Activated naive CD8-positive, alpha-beta T cell (primary cell): ENCODE measurements around the gene SLC17A5.

Experiments used
- H3K27ac Mint-ChIP-seq: one replicate; pipeline ENCODE4 v1.8.0; 2021; ENCODE audit warnings: mixed read lengths
- H3K27me3 Mint-ChIP-seq: one replicate; pipeline ENCODE4 v1.8.0; 2021; ENCODE audit warnings: mixed read lengths
- H3K36me3 Mint-ChIP-seq: one replicate; pipeline ENCODE4 v1.8.0; 2021; ENCODE audit warnings: mixed read lengths
- H3K4me1 Mint-ChIP-seq: one replicate; pipeline ENCODE4 v1.8.0; 2021; ENCODE audit warnings: low read depth, mixed read lengths
- H3K4me3 Mint-ChIP-seq: one replicate; pipeline ENCODE4 v1.8.0; 2021; ENCODE audit warnings: mild to moderate bottlenecking, mixed read lengths
- H3K9me3 Mint-ChIP-seq: one replicate; pipeline ENCODE4 v1.8.0; 2021; ENCODE audit warnings: low read depth, mixed read lengths

The SLC17A5 gene

GRCh38 chr6:73679009-73679408 is 25.2 kb upstream of the SLC17A5 start:
- Mint-ChIP-seq H3K9me3 (no peaks in the 10 kb centered on the region), H3K4me3 (no peak overlapping the region)

GRCh38 chr6:73675466-73676098 is 21.8 kb upstream of the SLC17A5 start:
- Mint-ChIP-seq H3K27ac (no peak overlapping the region), H3K36me3 (no peaks in the 10 kb centered on the region), H3K4me1 (no peaks in the 10 kb centered on the region), H3K27me3 (peaks cover 8% of the 10 kb centered on the region), H3K9me3 (no peaks in the 10 kb centered on the region), H3K4me3 (no peak overlapping the region)

More at GRCh38 chr6:73679009-73679408, 25.2 kb upstream of the SLC17A5 start:
- H3K27me3 Mint-ChIP-seq = peaks cover 3% of the 10 kb centered on the region
- H3K36me3 Mint-ChIP-seq = no peaks in the 10 kb centered on the region
- H3K4me1 Mint-ChIP-seq = no peaks in the 10 kb centered on the region
- no peak overlapping the region for H3K27ac Mint-ChIP-seq

- Mint-ChIP-seq H3K27ac (no peak overlapping the region), H3K36me3 (no peaks in the 10 kb centered on the region), H3K27me3 (peaks cover 13% of the 10 kb centered on the region), H3K4me1 (no peaks in the 10 kb centered on the region), H3K4me3 (no peak overlapping the region), H3K9me3 (no peaks in the 10 kb centered on the region)
These were observed 18.3 kb upstream of the SLC17A5 start for GRCh38 chr6:73671911-73672685.

- no peaks in the 10 kb centered on the region for H3K4me1 Mint-ChIP-seq
- H3K27me3 Mint-ChIP-seq = peaks cover 13% of the 10 kb centered on the region
- no peaks in the 10 kb centered on the region for H3K9me3 Mint-ChIP-seq
- no peak overlapping the region for H3K27ac Mint-ChIP-seq
- no peaks in the 10 kb centered on the region for H3K36me3 Mint-ChIP-seq
- H3K4me3 Mint-ChIP-seq = no peak overlapping the region
These were observed 15.2 kb upstream of the SLC17A5 start for GRCh38 chr6:73669005-73669404.

- no peaks in the 10 kb centered on the region for H3K4me1 Mint-ChIP-seq
- H3K4me3 Mint-ChIP-seq = no peak overlapping the region
- H3K9me3 Mint-ChIP-seq = no peaks in the 10 kb centered on the region
- peaks cover 13% of the 10 kb centered on the region for H3K27me3 Mint-ChIP-seq
- H3K27ac Mint-ChIP-seq = no peak overlapping the region
- no peaks in the 10 kb centered on the region for H3K36me3 Mint-ChIP-seq
These were observed 14.0 kb upstream of the SLC17A5 start for GRCh38 chr6:73667798-73668197.

DNA sequence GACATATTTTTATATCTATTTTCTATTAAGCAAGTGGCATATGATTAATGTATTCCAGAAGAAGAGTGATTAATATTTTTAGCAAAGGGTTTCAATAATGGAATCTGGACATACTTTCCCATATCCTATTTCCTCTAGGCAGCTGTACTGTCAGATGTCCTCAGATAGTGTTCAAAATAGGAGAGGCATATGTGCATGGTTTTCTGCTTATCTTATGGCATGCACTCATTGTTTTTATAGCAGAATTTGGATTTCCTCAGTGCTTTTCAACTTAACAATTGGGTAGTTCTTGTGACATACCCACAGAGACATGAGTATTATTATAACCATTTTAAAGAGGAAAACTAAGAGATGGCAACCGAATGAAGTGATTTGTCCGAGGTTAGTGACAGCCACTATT is 12.6 kb upstream of the SLC17A5 start:
- H3K27ac Mint-ChIP-seq = no peak overlapping the region
- H3K27me3 Mint-ChIP-seq = peaks cover 8% of the 10 kb centered on the region

GRCh38 chr6:73665686-73666319 is 12.0 kb upstream of the SLC17A5 start:
- Mint-ChIP-seq H3K9me3 (no peaks in the 10 kb centered on the region), H3K4me3 (no peak overlapping the region), H3K4me1 (no peaks in the 10 kb centered on the region), H3K36me3 (no peaks in the 10 kb centered on the region), H3K27ac (no peak overlapping the region), H3K27me3 (peaks cover 7% of the 10 kb centered on the region)

More for the DNA sequence above, 12.6 kb upstream of the SLC17A5 start:
- Mint-ChIP-seq H3K36me3 (no peaks in the 10 kb centered on the region), H3K4me1 (no peaks in the 10 kb centered on the region), H3K4me3 (no peak overlapping the region), H3K9me3 (no peaks in the 10 kb centered on the region)

DNA sequence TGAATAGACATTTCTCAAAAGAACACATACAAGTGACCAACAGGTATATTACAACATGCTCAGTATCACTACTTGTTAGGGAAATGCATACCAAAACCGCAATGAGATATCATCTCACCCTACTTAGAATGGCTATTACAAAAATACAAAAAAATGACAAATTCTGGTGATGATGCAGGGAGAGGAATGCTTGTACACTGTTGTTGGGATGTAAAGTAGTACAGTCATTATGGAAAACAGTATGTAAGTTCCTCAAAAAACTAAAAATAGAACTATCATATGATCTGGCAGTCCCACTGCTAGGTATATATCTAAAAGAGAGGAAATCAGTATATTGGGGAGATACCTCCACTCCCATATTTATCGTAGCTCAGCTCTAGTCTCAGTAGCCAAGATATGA is 10.9 kb upstream of the SLC17A5 start:
- H3K4me1 Mint-ChIP-seq = no peaks in the 10 kb centered on the region
- no peaks in the 10 kb centered on the region for H3K9me3 Mint-ChIP-seq
- peaks cover 3% of the 10 kb centered on the region for H3K27me3 Mint-ChIP-seq
- H3K27ac Mint-ChIP-seq = no peak overlapping the region
- no peak overlapping the region for H3K4me3 Mint-ChIP-seq
- H3K36me3 Mint-ChIP-seq = no peaks in the 10 kb centered on the region

- no peaks in the 10 kb centered on the region for H3K27me3 Mint-ChIP-seq
- no peak overlapping the region for H3K4me3 Mint-ChIP-seq
- no peaks in the 10 kb centered on the region for H3K9me3 Mint-ChIP-seq
- peak overlapping the region; percentile 78 for H3K27ac Mint-ChIP-seq
- peaks cover 2% of the 10 kb centered on the region for H3K36me3 Mint-ChIP-seq
- H3K4me1 Mint-ChIP-seq = peaks cover 30% of the 10 kb centered on the region
These were observed 3.4 kb upstream of the SLC17A5 start for GRCh38 chr6:73657201-73657600.

- Mint-ChIP-seq H3K4me1 (peaks cover 33% of the 10 kb centered on the region), H3K4me3 (no peak overlapping the region), H3K27ac (peak overlapping the region; percentile 78), H3K27me3 (no peaks in the 10 kb centered on the region), H3K9me3 (no peaks in the 10 kb centered on the region), H3K36me3 (peaks cover 2% of the 10 kb centered on the region)
These were observed 2.8 kb upstream of the SLC17A5 start for GRCh38 chr6:73656531-73657145.

GRCh38 chr6:73655341-73655917 is 1.6 kb upstream of the SLC17A5 start:
- H3K27me3 Mint-ChIP-seq = no peaks in the 10 kb centered on the region
- peaks cover 4% of the 10 kb centered on the region for H3K36me3 Mint-ChIP-seq
- H3K4me3 Mint-ChIP-seq = peak overlapping the region; percentile 66
- no peaks in the 10 kb centered on the region for H3K9me3 Mint-ChIP-seq
- H3K27ac Mint-ChIP-seq = peak overlapping the region; percentile 97
- peaks cover 37% of the 10 kb centered on the region for H3K4me1 Mint-ChIP-seq

GRCh38 chr6:73652637-73653570 is 888 bp downstream of the SLC17A5 start:
- Mint-ChIP-seq H3K9me3 (no peaks in the 10 kb centered on the region), H3K4me1 (peaks cover 35% of the 10 kb centered on the region), H3K27ac (peak overlapping the region; percentile 96), H3K27me3 (no peaks in the 10 kb centered on the region), H3K4me3 (peak overlapping the region; percentile 97), H3K36me3 (peaks cover 8% of the 10 kb centered on the region)

GRCh38 chr6:73649783-73650182 is 4.0 kb downstream of the SLC17A5 start:
- no peak overlapping the region for H3K4me3 Mint-ChIP-seq
- no peaks in the 10 kb centered on the region for H3K9me3 Mint-ChIP-seq
- H3K27ac Mint-ChIP-seq = peak overlapping the region; percentile 46

DNA sequence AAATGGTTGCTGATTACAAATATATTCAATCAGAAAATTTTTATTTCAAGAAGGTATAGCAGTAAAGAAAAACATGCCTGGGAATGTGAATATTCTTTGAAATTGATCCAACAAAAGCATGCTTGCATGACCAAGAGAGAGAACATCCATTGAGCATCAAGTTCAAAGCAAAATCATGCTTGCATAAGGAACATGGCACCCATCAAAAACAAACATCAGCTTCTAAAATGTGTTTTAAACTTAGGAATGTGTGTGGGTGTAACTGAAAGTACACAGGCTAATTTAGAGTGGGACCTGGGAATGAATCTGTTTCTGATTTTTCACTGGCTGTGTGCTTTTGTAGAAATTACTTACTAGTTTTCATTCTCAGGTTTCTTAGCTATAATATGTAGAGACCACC is 5.6 kb downstream of the SLC17A5 start:
- peaks cover 6% of the 10 kb centered on the region for H3K36me3 Mint-ChIP-seq
- H3K9me3 Mint-ChIP-seq = no peaks in the 10 kb centered on the region
- no peak overlapping the region for H3K27ac Mint-ChIP-seq
- no peak overlapping the region for H3K4me3 Mint-ChIP-seq
- H3K27me3 Mint-ChIP-seq = no peaks in the 10 kb centered on the region
- peaks cover 29% of the 10 kb centered on the region for H3K4me1 Mint-ChIP-seq

More at GRCh38 chr6:73649783-73650182, 4.0 kb downstream of the SLC17A5 start:
- Mint-ChIP-seq H3K36me3 (peaks cover 6% of the 10 kb centered on the region), H3K27me3 (no peaks in the 10 kb centered on the region), H3K4me1 (peaks cover 35% of the 10 kb centered on the region)
